ENCODE data around the gene ITGB3.

- peak; percentile 62 to 87 (median 78) for TF ChIP-seq POLR2AphosphoS5 (IDR thresholded peaks at IDR 0.05)
- peak in 1 of 3 donors; percentile 26 for TF ChIP-seq CTCF (IDR thresholded peaks at IDR 0.05)
Observed at GRCh38 chr17:47275245-47275984, 21.8 kb downstream of the ITGB3 start.

Data from breast epithelium (tissue), 3 donors.